ENCODE results near the gene TPPP2.

DNA sequence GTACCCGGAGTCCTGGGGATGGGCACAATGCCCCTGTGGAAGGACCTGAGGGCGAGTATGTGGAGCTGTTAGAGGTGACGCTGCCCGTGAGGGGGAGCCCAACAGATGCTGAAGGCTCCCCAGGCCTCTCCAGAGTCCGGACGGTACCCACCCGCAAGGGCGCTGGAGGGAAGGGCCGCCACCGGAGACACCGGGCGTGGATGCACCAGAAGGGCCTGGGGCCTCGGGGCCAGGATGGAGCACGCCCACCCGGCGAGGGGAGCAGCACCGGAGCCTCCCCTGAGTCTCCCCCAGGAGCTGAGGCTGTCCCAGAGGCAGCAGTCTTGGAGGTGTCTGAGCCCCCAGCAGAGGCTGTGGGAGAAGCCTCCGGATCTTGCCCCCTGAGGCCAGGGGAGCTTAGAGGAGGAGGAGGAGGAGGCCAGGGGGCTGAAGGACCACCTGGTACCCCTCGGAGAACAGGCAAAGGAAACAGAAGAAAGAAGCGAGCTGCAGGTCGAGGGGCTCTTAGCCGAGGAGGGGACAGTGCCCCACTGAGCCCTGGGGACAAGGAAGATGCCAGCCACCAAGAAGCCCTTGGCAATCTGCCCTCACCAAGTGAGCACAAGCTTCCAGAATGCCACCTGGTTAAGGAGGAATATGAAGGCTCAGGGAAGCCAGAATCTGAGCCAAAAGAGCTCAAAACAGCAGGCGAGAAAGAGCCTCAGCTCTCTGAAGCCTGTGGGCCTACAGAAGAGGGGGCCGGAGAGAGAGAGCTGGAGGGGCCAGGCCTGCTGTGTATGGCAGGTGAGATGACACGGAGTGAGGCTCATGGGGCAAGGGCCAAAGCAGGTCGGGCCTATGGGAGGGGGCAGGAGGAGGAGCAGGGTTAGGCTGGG is 44.6 kb downstream of the TPPP2 start:
- TF ChIP-seq, protein P1, sequence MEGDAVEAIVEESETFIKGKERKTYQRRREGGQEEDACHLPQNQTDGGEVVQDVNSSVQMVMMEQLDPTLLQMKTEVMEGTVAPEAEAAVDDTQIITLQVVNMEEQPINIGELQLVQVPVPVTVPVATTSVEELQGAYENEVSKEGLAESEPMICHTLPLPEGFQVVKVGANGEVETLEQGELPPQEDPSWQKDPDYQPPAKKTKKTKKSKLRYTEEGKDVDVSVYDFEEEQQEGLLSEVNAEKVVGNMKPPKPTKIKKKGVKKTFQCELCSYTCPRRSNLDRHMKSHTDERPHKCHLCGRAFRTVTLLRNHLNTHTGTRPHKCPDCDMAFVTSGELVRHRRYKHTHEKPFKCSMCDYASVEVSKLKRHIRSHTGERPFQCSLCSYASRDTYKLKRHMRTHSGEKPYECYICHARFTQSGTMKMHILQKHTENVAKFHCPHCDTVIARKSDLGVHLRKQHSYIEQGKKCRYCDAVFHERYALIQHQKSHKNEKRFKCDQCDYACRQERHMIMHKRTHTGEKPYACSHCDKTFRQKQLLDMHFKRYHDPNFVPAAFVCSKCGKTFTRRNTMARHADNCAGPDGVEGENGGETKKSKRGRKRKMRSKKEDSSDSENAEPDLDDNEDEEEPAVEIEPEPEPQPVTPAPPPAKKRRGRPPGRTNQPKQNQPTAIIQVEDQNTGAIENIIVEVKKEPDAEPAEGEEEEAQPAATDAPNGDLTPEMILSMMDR (conservative IDR thresholded peaks at IDR 0.05; ENCODE audit: low read depth, low read length), result no peak
- no peak for TF ChIP-seq EZH2 (IDR thresholded peaks at IDR 0.05; ENCODE audit: borderline replicate concordance, low read depth, low read length, poor library complexity, severe bottlenecking)
